NCI-H526 (cell line): Measurements from ENCODE around the gene PIPOX.
A peak's percentile ranks its signal among the peaks of the same experiment; 100 is the strongest.

ENCODE experiments used
- DNase-seq, 2 experiments: peaks; one replicate each; lab custom pipeline; 2025; lab: John Stamatoyannopoulos, UW

PIPOX gene

DNA sequence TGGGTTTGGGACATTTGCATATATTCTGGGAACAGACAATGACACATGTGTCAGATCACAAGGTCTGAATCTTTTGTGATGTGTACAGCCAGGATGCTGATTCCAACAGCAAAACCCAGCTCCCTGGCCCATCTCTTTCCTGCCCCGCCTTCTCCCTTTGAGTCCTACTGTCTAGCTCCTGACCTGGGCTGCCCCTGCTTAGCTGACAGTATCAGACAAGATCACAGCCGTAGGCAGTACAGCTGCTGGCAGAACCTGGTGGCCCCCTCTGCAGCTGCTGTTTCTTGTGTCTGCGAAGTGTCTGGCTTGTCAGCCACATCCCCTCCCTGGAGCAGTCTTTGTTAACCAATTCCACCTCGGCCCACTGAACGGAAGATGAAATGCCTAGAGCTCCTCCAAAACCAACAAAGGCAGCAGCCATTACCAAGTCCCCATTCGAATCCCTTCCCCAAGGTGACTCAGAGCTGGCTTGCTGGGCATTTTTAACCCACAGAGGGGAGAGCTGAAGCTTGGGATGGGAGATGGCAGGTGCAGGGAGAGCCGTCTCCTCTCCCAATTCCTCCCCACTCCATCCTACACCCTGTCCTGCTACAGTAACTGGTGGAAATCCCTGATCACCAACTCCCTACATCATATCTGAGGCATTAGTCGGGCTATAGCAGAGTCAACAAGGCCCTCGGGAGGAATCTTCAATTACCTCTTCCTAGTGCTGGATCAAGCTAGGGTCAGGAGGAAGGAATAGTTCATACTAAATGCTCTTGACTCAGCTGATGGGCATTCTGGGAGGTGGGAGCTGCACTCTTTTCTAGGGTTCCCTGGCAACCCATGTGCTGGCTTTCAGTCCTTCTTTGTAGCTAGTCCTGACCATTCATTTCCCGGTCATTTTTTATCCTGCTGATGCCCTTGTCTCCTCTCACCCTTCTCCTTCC is 5.8 kb downstream of the PIPOX start:
- DNase-seq: peak; percentile 96 to 97

DNA sequence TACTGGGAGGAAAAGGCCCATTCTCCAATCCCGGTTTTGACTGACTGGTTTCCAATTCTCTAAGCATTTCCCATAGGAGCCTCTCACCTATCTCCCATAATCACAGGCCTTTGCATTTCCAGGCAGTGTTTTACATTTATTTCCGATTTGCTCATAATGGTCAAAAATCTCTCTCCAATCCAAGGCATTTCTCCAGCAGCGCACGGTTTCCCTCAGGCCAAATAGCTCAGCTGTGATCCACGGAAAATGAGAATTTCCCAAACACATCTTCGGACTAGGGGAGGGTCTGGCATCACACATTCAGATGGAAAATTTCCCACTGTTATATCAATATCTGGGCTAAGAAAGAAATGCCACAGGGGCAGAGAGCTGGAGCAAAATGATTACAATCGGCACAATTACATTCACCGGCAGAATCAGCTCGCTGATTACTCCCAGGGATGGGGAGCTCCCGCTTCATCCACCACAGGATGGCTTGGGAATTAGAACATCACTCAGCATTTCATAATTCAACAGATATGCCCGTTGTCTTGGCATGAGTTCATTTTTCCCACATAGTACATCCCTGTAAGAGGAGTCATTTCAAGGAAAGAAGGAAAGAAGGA is 6.7 kb downstream of the PIPOX start:
- DNase-seq: no peak

DNA sequence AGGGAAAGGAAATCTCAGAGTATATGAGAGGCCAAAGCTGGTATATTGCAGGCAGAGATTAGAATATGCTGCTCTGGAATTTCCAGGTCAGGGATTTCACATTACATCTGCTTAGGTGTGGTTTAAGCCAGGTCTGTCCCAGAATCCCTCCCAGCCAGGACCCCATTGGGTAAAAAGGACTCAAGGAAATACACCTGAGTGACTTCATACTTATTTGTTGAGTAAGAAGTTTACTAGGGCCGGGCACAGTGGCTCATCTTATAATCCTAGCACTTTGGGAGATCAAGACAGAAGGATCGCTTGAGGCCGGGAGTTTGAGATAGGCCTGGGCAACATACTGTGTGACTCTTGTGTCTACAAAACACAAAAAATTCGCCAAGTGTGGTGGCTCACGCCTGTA is 7.2 kb downstream of the PIPOX start:
- no peak for DNase-seq

DNA sequence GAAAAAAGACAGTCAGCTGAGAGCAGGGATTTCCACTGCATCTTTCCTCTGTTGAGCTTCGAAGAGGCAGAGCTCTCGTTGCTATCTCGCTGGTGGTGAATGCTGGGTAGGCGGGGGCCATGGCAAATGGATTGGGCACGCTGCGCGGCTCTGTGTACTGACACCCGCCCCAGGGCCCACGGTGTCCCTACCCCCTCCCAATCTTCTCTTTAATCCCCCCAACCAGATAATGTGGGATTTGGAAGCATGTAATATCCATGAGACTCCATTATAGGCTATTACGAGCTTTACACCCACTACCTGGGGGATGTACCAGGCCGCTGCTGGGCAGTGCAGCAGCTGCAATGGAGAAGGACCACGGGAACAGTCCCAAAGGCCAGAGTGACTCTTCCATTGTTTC is 8.3 kb downstream of the PIPOX start:
- DNase-seq: no peak

DNA sequence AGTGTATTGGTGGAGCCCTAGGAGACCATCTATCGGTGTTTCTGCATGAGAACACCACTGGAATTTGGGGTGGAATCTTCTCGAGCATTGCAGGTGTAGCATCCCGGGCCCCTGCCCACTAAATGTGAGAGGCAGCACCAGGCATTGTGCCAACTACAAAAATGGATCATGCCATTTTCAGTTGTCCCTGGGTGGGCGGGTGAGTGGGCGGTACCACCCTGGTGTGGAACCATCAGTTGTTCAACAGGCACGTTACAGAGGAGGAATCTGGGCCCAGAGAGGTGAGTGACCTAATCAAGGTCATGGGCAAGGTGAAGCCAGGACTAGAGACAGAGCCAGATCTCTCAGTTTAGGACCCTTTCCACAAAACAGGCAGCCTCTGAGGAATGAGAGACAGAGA is 8.8 kb downstream of the PIPOX start:
- DNase-seq: no peak

DNA sequence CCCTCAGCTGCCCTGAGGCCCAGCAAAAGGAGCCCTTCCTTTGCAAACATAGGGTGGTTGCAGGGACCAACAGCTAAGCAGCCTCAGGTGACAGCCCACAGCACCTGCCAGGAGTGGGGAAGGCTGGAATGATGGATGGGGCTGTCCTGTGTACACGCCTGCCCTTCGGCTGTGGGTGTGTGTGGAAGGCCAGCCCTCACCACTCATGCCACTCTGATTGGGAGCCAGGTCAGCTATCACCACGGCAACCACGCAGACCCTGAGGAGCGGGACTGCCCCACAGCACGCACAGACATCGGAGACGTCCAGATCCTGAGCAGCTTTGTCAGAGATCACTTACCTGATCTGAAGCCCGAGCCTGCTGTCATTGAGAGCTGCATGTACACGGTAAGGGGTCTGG is 11.9 kb downstream of the PIPOX start:
- DNase-seq: peak in 1 of 2 experiments; percentile 36

DNA sequence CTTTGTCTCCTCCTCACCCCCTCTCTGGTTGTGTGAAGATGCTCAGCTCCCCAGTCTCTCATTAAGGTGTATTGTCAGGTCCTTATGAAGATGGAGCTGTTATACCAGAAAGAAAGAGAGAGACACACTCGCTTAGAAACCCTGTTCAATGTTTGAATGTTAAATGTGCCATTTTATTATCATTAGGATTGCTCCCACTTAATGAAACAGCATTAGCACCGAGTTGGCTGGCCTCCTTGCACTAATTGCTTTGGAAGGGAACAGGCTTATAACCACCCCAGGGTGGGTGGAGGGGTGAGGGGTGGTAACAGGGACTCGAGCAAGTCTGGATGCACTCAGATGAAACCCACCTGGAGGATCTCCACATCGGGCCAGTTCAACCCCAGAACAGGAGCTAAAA is 14.4 kb downstream of the PIPOX start:
- no peak for DNase-seq

DNA sequence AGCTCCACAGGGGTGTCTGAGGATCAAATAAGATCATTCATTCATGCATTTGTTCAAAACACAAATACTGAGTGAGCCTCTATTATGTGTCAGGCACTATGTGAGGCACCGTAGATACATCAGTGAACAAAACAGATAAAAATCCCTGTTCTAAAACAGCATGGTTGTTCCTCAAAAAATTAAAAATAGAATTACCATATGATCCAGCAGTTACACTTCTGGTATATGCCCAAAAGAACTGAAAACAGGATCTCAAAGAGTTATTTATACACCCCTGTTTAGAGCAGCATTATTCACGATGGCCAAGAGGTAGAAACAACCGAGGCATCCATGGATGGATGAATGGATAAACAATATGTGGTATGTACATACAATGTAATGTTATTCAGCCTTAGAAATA is 15.4 kb downstream of the PIPOX start:
- no peak for DNase-seq

DNA sequence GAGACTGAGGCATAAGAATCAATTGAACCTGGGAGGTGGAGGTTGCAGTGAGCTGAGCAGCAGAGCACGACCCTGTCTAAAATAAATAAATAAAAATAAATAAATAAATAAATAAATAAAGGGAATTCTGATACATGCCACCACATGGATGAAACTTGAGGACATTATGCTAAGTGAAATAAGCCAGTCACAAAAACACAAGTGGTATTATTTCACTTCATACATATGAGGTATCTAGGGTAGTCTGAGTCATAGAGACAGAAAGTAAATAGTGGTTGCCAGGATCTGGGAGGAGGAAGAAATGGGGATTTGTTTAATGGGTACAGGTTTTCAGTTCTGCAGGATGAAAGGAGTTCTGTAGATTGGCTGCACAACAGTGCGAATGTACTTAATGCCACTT is 16.3 kb downstream of the PIPOX start:
- peak; percentile 54 to 59 for DNase-seq

DNA sequence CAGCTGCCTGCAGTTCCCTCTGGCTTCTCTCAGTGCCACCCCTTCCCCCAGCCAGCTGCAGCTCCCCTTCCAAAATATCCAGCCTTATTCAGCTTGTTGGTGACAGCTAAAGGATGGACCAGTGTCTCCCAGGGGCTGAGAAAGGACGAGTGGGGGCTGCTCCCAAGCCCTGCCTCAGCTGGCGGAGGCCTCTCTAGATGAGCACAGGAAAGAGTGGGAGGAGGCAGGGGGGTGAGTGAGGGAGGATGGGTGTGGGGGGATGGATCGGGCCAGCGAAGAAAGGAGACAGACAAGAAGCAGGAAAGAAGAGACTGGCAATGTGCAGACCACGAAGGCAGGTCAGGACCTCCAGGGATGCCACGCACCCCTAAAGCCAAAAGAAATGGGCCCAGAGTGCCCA is 17.5 kb downstream of the PIPOX start:
- DNase-seq: no peak

DNA sequence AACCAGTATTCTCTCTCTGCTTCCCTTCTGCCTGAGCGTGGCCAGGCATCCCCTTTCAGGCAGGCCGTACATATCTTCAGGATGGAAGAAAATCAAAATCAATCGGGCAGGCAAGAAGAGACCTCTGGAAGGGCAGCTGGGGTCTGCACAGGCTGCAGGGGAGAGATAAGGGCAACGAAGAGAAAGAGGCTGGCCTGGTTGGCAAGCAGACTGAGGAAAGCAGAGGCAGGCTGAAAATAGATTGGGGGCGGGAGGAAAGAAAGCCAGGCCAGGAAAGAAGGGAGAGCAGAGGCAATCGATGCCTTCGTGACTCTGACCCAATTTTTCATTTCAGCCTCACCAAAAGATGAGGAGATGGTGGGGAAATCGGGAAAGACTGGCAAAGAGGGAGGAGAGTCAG is 18.1 kb downstream of the PIPOX start:
- DNase-seq: no peak

DNA sequence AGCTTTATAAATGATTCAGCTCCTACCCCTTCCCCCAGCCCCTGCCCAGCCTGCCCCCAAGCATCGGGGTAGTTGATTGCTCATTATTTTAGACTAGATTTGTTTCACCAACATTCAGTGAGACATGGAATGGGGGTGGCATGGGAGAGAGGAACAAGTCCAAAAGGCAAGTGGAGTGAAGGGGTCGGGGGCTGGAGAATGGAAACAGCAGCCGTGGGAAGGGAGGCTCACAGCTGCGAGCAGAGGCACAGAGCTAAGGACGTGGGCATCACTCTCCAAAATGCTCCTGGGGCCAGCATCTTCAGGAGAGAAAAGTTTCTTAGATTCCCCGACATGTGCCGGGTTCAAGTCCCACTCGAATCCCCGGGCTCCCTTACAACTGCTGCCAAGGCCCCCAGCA is 19.3 kb downstream of the PIPOX start:
- DNase-seq: peak in 1 of 2 experiments; percentile 58

DNA sequence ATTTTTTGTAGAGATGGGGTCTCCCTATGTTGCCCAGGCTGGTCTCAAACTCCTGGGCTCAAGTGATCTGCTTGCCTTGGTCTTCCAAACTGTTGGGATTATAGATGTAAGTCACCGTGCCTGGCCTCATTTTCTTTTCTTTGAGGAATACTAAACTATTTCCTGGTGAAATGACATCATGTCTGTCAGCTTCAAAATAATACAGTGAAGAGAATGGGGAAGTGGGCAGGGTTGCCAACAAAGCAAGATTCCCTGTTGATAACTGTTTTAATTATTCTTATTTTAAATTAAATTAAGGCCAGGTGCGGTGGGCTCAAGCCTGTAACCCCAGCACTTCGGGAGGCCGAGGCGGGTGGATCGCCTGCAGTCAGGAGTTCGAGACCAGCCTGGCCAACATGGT is 21.1 kb downstream of the PIPOX start:
- DNase-seq: no peak

DNA sequence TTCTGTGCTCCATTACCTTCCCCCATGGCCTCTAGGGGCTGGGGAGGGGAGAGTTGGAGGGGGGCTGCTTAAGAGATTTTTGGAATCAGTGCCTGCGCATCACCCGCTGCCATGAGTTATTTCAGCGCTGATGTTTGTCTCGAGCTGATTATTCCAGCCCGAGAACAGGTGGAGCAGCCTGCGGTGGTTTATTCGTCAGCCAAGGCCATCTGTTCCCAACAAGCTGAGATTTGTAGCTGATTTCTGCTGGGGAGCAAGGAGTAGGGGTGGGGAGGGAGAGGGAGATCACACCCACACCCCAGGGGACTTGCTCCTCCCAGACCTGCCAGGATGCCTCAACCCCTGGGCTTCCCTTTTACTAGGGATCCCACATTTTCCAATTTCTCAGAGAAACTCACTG is 23.1 kb downstream of the PIPOX start:
- no peak for DNase-seq

DNA sequence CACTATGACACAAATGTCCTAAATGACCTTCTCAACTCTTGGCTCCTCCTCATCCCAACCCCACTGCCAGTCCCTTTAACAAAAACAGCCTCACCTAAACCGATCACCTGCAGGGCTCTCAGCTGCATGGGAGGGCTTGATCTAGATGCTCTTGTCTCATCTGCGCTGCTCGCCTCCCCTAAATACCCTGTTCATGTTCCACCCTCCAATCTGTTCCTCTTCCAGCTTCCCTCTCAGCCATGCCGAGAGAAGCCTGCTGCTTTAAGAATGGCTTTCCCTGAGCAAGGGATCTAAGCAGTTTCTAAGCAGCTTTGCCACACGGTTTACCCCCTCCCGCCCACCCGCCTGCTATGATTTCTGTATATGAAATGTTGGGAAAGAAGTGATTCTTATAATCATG is 23.7 kb downstream of the PIPOX start:
- DNase-seq: no peak

DNA sequence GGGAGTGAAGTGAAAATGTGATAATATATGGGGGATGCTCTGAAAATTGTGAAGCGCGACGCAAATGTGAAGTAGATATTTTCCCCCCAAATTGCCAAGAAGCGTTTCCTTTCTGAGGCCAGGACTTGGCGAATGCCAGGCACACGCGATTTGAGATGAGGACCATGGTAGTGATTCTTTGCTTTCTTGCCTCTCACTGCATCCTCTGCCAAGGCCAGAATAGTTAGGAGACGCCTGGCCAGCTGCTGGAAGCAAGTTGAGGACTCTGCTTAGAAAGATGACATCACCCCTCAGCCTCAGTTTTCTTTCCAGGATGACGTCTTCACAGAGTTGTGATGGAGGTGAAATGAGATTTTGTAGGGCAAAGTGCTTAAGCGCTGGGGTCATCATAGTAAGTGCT is 25.9 kb downstream of the PIPOX start:
- no peak for DNase-seq

DNA sequence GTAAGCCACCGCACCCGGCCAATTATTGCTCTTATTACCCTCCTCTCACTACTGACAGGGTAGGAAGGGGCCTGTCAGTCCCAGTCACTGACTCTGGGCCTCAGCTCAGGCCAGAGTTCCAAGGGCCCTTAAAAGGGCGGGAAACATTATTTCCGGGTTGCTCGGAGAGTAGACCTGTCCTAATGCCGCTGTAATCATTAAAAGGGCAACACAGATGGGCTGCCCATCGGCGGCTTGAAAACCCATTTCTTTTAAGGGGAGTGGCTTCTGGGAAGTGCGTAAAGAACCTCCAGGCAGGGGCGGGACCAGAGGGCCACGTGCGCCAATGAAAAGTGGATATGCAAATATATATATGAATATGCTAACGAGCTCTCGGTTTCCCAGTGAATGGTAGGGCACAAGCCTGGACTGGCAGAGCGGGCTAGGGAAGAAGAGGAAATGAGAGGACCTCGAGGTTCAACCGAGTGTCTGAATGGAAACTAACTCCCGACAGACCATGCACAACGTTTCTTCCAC is 26.6 kb downstream of the PIPOX start:
- peak; percentile 47 to 70 for DNase-seq

DNA sequence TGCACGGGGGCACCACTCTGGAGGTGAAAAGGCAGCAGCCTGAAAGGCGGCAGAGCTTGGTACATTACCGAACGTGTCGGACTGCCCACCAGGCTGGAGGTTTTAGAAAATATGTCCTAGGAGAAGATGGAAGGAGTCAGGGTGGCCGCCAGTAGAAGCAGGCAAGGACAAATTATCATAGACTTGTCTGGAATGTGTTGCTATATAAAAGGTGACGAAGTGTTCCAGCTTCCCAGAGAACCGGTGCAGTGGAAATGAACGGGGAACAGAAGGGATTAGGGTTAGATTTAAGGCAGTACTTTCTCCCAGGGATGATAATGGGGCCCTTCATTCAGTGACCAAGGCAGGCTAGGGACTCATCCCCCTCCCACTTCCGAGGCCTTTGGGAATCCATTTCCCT is 27.4 kb downstream of the PIPOX start:
- DNase-seq: no peak

DNA sequence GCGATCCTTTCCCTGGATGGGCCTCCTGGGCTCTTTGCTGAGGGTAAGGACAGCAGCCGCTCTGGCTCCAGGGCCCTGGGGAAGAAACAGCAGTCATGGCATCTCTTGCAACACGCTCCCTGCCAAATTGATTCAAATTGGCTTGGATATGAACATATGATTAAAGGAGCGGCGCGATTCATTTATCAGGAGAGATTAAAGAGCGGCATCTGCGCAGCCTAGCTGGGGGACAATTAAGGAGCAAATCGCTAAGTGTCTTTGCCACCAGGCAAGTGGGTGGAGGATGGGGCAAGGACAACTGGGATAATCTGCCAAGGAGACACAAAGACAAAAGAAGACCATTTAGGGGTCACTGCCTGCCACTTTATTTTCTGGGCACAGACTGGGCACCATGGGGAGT is 27.8 kb downstream of the PIPOX start:
- DNase-seq: no peak

DNA sequence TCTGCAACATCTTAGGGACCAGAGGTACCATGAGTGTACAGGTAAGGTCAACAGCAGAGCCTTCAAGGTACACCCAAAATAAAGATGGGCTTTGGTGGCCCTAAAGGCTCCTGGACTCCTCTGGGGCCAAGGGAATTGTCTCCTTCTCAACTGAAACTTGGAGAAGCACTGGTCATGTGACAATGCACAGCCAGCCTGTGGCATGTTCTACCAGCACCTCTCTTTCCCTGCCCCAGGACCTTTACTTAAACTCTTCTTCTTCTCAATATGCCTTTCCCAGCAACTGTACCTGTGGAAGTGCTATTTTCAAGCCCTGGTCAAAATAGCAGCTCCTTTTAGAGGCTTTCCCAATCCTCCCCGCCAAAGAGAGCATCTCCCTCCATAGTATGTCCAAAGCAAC is 28.4 kb downstream of the PIPOX start:
- DNase-seq: no peak

DNA sequence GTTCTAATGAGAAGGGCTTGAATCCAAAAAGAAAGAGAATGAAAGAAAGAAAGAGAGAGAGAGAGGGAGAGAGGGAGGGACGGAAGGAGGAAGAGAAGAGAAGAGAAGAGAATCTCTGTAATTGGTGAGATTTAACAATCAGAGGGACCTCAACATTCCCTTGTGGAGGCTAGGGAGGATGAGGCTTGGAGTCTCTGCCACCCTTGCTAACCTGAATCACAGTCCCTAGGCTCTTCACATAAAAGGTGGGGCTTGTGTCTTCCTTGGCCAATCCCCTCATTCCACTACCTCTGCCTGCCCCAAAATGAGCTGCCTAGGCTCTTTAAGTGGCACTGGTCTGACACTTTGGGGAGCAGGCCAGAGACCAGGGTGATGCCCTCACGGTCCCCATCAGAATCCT is 30.1 kb downstream of the PIPOX start:
- no peak for DNase-seq

DNA sequence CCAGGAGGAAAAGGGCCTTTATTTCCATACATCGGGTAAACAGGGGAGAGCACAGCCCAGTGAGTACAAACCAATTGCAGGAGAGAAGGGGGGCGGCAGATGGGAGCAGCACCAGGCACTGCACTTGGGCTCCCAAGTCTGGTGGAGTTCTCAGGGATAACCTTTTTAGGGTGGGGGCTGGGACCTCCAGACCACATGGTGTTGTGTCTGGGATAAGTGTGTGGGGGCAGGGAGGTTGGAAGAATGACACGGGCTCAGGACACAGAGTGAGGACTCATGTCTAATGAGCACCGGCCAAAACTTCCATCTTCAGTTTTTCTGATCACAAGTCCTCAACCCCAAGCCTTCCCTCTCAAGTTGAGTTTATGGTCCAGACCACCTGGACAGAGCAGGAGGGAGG is 30.6 kb downstream of the PIPOX start:
- DNase-seq: peak in 1 of 2 experiments; percentile 38

DNA sequence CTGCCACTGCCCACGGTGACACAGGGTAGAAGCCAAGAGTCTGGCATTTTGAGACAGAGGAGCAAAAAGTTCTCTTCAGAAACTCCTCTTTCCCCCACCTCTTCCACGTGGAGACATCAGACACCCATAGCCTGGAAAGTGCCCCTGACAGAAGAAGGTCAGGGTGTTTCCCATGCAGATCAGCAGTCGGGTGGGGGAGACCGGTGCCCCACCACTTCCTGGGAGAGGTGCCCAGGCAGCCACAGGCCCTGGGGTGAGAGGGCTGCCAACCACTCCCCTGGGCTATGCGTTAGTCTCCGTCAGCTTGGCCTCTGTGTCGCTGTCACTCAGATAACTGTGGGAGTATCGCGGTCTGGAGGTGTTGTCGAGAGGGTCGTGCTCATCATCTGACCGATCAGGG is 31.5 kb downstream of the PIPOX start:
- no peak for DNase-seq
